ENCODE results near the gene MAMSTR. TPM values are rescaled to one million over a fixed set of nuclear protein-coding genes. Genes with fewer than 3 reads are reported as not detected.

MAMSTR gene
- total RNA-seq, 1 donor from 2014 or later: 0.78 TPM

DNA sequence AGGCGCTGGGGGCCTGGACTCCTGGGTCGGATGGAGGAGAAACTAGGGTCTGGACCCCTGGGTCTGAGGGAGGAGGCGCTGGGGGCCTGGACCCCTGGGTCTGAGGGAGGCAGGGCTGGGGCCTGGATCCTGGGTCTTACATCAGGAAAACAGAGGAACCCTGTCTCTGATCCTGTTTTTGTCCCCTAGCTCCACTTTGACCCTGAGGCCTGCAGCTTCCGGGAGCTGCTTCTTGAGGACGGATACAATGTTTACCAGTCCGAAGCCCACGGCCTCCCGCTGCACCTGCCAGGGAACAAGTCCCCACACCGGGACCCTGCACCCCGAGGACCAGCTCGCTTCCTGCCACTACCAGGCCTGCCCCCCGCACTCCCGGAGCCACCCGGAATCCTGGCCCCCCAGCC is 38.2 kb upstream of the MAMSTR start:
- Mint-ChIP-seq H3K36me3 (ENCODE audit: low read depth) (no peaks in the 10 kb centered on the region), H3K9me3 (no peaks in the 10 kb centered on the region), H3K4me1 (peaks cover 9% of the 10 kb centered on the region), H3K27ac (no peak overlapping the region), H3K27me3 (peaks cover 37% of the 10 kb centered on the region), H3K4me3 (no peak overlapping the region)
- ChIA-PET CTCF (no interaction called here), POLR2A (no interaction called here)
- intact Hi-C loops (cut with micrococcal nuclease): no loop called here
- TF ChIP-seq, protein P1, sequence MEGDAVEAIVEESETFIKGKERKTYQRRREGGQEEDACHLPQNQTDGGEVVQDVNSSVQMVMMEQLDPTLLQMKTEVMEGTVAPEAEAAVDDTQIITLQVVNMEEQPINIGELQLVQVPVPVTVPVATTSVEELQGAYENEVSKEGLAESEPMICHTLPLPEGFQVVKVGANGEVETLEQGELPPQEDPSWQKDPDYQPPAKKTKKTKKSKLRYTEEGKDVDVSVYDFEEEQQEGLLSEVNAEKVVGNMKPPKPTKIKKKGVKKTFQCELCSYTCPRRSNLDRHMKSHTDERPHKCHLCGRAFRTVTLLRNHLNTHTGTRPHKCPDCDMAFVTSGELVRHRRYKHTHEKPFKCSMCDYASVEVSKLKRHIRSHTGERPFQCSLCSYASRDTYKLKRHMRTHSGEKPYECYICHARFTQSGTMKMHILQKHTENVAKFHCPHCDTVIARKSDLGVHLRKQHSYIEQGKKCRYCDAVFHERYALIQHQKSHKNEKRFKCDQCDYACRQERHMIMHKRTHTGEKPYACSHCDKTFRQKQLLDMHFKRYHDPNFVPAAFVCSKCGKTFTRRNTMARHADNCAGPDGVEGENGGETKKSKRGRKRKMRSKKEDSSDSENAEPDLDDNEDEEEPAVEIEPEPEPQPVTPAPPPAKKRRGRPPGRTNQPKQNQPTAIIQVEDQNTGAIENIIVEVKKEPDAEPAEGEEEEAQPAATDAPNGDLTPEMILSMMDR (IDR thresholded peaks at IDR 0.05): no peak
- ATAC-seq (ENCODE audit: low read depth) (no peak), DNase-seq (no peak)

DNA sequence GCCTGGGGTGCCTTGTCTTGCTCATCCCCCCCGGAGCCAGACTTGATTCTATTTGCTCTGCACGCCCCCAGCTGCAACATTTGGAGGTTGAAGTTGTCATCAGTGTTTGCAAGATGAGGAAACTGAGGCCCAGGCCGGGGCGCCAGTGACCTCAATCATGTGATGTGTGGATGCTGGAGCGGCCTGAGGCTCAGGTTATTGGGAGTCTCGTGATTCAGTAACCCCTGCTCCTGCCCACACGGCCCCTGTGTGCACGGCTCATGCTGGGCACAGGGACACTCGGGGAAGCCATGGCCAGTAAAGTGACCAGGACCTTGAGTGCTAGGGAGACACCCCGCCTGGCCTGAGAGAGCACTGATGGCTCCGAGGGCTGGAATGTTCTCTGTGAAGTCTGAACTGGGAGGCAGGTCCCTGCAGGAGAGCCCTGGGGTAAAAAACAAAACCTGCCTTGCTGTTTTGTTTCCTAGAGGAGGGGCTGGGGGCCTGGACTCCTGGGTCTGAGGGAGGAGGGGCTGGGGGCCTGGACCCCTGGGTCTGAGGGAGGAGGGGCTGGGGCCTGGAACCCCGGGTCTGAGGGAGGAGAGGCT is 37.7 kb upstream of the MAMSTR start:
- CTCF ChIA-PET: no interaction called here
- Mint-ChIP-seq H3K27ac (no peak overlapping the region), H3K36me3 (ENCODE audit: low read depth) (no peaks in the 10 kb centered on the region), H3K4me3 (no peak overlapping the region), H3K27me3 (peaks cover 34% of the 10 kb centered on the region), H3K4me1 (peaks cover 10% of the 10 kb centered on the region), H3K9me3 (no peaks in the 10 kb centered on the region)
- TF ChIP-seq, protein P1 (IDR thresholded peaks at IDR 0.05): no peak
- no peak for ATAC-seq (ENCODE audit: low read depth)
- POLR2A ChIA-PET: no interaction called here
- intact Hi-C loops (cut with micrococcal nuclease): no loop called here
- DNase-seq: no peak

DNA sequence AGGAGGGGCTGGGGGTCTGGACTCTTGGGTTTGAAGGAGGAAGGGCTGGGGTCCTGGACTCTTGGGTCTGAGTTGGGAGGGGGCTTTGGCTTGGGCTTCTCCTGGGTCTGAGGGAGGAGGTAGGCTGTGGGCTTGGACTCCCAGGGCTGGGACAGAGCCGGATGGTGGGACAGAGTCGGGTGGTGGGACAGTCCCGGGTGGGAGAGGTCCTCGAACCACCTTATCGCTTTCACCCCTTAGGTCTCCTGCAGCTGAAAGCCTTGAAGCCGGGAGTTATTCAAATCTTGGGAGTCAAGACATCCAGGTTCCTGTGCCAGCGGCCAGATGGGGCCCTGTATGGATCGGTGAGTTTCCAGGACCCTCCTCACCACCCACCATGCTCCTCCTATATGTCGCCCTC is 37.2 kb upstream of the MAMSTR start:
- Mint-ChIP-seq H3K4me3 (no peak overlapping the region), H3K36me3 (ENCODE audit: low read depth) (no peaks in the 10 kb centered on the region), H3K27me3 (peaks cover 36% of the 10 kb centered on the region), H3K27ac (no peak overlapping the region), H3K9me3 (no peaks in the 10 kb centered on the region), H3K4me1 (peaks cover 13% of the 10 kb centered on the region)
- ChIA-PET POLR2A (no interaction called here), CTCF (no interaction called here)
- TF ChIP-seq, protein P1 (IDR thresholded peaks at IDR 0.05): no peak
- intact Hi-C loops (cut with micrococcal nuclease): no loop called here
- ATAC-seq (ENCODE audit: low read depth) (no peak), DNase-seq (no peak)

DNA sequence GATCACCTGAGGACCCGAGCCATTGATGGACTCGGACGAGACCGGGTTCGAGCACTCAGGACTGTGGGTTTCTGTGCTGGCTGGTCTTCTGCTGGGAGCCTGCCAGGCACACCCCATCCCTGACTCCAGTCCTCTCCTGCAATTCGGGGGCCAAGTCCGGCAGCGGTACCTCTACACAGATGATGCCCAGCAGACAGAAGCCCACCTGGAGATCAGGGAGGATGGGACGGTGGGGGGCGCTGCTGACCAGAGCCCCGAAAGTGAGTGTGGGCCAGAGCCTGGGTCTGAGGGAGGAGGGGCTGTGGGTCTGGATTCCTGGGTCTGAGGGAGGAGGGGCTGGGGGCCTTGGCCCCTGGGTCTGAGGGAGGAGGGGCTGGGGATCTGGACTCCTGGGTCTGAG is 36.7 kb upstream of the MAMSTR start:
- POLR2A ChIA-PET: no interaction called here
- H3K27me3 Mint-ChIP-seq: peaks cover 38% of the 10 kb centered on the region

DNA sequence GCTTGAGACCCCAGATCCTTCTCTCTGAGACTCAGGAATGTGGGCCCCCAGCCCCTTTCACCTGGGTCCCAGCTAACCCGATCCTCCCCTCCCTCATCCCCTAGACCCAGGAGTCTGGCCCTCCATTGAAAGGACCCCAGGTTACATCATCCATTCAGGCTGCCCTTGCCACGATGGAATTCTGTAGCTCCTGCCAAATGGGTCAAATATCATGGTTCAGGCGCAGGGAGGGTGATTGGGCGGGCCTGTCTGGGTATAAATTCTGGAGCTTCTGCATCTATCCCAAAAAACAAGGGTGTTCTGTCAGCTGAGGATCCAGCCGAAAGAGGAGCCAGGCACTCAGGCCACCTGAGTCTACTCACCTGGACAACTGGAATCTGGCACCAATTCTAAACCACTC is 36.3 kb upstream of the MAMSTR start:
- ATAC-seq (ENCODE audit: low read depth): no peak
- Mint-ChIP-seq H3K27ac (no peak overlapping the region), H3K4me1 (peaks cover 13% of the 10 kb centered on the region), H3K36me3 (ENCODE audit: low read depth) (no peaks in the 10 kb centered on the region), H3K27me3 (peaks cover 39% of the 10 kb centered on the region), H3K4me3 (no peak overlapping the region), H3K9me3 (no peaks in the 10 kb centered on the region)
- TF ChIP-seq, protein P1 (IDR thresholded peaks at IDR 0.05): no peak
- POLR2A ChIA-PET: no interaction called here
- CTCF ChIA-PET: no interaction called here
- intact Hi-C loops (cut with micrococcal nuclease): no loop called here
- no peak for DNase-seq

More for the DNA sequence above, 36.7 kb upstream of the MAMSTR start:
- CTCF ChIA-PET: no interaction called here
- DNase-seq (no peak), ATAC-seq (ENCODE audit: low read depth) (no peak)
- intact Hi-C loops (cut with micrococcal nuclease): no loop called here
- TF ChIP-seq, protein P1 (IDR thresholded peaks at IDR 0.05): no peak
- Mint-ChIP-seq H3K36me3 (ENCODE audit: low read depth) (no peaks in the 10 kb centered on the region), H3K9me3 (no peaks in the 10 kb centered on the region), H3K4me3 (no peak overlapping the region), H3K27ac (no peak overlapping the region), H3K4me1 (peaks cover 13% of the 10 kb centered on the region)

Data from activated B cell treated with CpG ODN at 0.5 μM for 24 hours (primary cell).